HepG2 (cell line): ENCODE results near the gene OASL. TPM values are rescaled to one million over a fixed set of nuclear protein-coding genes. Genes with fewer than 3 reads are reported as not detected.
A peak's percentile ranks its signal among the peaks of the same experiment; 100 is the strongest.

Experiments
- ARHGAP35 ChIP-seq: sonication (generic); formaldehyde crosslinking; IDR thresholded peaks from 2 replicates; pipeline ENCODE4 v1.9.0; 2022; ENCODE audit warnings: mild to moderate bottlenecking, inconsistent platforms, moderate library complexity, missing genetic modification reagents, borderline replicate concordance
- EEA1 ChIP-seq: sonication (generic); formaldehyde crosslinking; IDR thresholded peaks from 2 replicates; pipeline ENCODE4 v1.5.1; 2020; ENCODE audit warnings: mild to moderate bottlenecking, missing genetic modification reagents, borderline replicate concordance
- ERF ChIP-seq: IDR thresholded peaks from 2 replicates; pipeline ENCODE4 v1.6.1; 2018; ENCODE audit warnings: missing biosample characterization, missing genetic modification reagents
- ETV6 ChIP-seq: sonication (generic); formaldehyde crosslinking; conservative IDR thresholded peaks from 2 replicates; pipeline ENCODE4 v1.4.0; 2020; ENCODE audit warnings: missing genetic modification reagents
- FOXC1 ChIP-seq: sonication (generic); formaldehyde crosslinking; IDR thresholded peaks from 2 replicates; pipeline ENCODE4 v1.8.0; 2022; ENCODE audit warnings: mild to moderate bottlenecking, missing genetic modification reagents, borderline replicate concordance
- HCFC1 ChIP-seq: fragments of 150-350 bp; IDR thresholded peaks from 2 replicates; pipeline ENCODE4 v1.6.1; 2014; ENCODE audit warnings: low read depth, low read length
- HHEX ChIP-seq: IDR thresholded peaks from 2 replicates; pipeline ENCODE4 v1.6.1; 2016; ENCODE audit warnings: control low read depth
- HNRNPUL1 ChIP-seq: fragments of 200-400 bp; formaldehyde crosslinking; IDR thresholded peaks from 2 replicates; pipeline ENCODE4 v1.6.1; 2017; ENCODE audit warnings: low read depth, mild to moderate bottlenecking, low read length, moderate library complexity
- JDP2 ChIP-seq: sonication (generic); formaldehyde crosslinking; IDR thresholded peaks from 2 replicates; pipeline ENCODE4 v1.8.1; 2022; ENCODE audit warnings: missing genetic modification reagents, borderline replicate concordance
- LCORL ChIP-seq, 2 experiments: fragments of 450-650 bp in 1 of 2; sonication (generic) in 1 of 2; formaldehyde crosslinking in 1 of 2; IDR thresholded peaks; 2 replicates each; pipeline versions ENCODE4 v1.5.0 to v1.6.1; 2017 to 2020; ENCODE audit warnings: antibody characterized with exemption in 1 of 2, missing genetic modification reagents in 1 of 2
- LRRFIP1 ChIP-seq: sonication (generic); formaldehyde crosslinking; conservative IDR thresholded peaks from 2 replicates; pipeline ENCODE4 v1.4.0; 2020; ENCODE audit warnings: missing genetic modification reagents
- MZF1 ChIP-seq: sonication (generic); formaldehyde crosslinking; IDR thresholded peaks from 2 replicates; pipeline ENCODE4 v1.8.1; 2023; ENCODE audit warnings: mild to moderate bottlenecking, missing genetic modification reagents, borderline replicate concordance
- POGZ ChIP-seq: sonication (generic); formaldehyde crosslinking; IDR thresholded peaks from 2 replicates; pipeline ENCODE4 v1.4.0; 2020; ENCODE audit warnings: mild to moderate bottlenecking, missing genetic modification reagents
- POLR2G ChIP-seq: fragments of 200-400 bp; formaldehyde crosslinking; IDR thresholded peaks from 2 replicates; pipeline ENCODE4 v1.6.1; 2018; ENCODE audit warnings: mild to moderate bottlenecking, low read depth, low read length, moderate library complexity
- TAF15 ChIP-seq: fragments of 200-400 bp; formaldehyde crosslinking; IDR thresholded peaks from one replicate; pipeline ENCODE4 v1.6.1; 2018; ENCODE audit warnings: mild to moderate bottlenecking, low read depth, low read length; ENCODE audit not compliant: poor library complexity, severe bottlenecking
- TERF1 ChIP-seq: sonication (generic); formaldehyde crosslinking; IDR thresholded peaks from 2 replicates; pipeline ENCODE4 v1.8.0; 2022; ENCODE audit warnings: mild to moderate bottlenecking, missing genetic modification reagents, moderate library complexity
- ZBTB1 ChIP-seq: sonication (generic); formaldehyde crosslinking; IDR thresholded peaks from 2 replicates; pipeline ENCODE4 v1.4.0; 2020; ENCODE audit warnings: missing genetic modification reagents, borderline replicate concordance
- ZIK1 ChIP-seq: sonication (generic); formaldehyde crosslinking; IDR thresholded peaks from 2 replicates; pipeline ENCODE4 v1.5.0; 2020; ENCODE audit warnings: mild to moderate bottlenecking, low read depth, missing genetic modification reagents, borderline replicate concordance
- ZNF10 ChIP-seq: sonication (generic); formaldehyde crosslinking; IDR thresholded peaks from 2 replicates; pipeline ENCODE4 v1.4.0; 2020; ENCODE audit warnings: mild to moderate bottlenecking, low read depth, missing genetic modification reagents, borderline replicate concordance
- ZNF274 ChIP-seq: sonication (generic); formaldehyde crosslinking; IDR thresholded peaks from 2 replicates; pipeline ENCODE4 v1.5.1; 2020; ENCODE audit warnings: mild to moderate bottlenecking, missing genetic modification reagents
- ZNF362 ChIP-seq: sonication (generic); formaldehyde crosslinking; IDR thresholded peaks from 2 replicates; pipeline ENCODE4 v1.4.0; 2020; ENCODE audit warnings: missing genetic modification reagents, mild to moderate bottlenecking, borderline replicate concordance
- ZNF44 ChIP-seq: sonication (generic); formaldehyde crosslinking; IDR thresholded peaks from 2 replicates; pipeline ENCODE4 v1.5.1; 2020; ENCODE audit warnings: mild to moderate bottlenecking, missing genetic modification reagents
- ZNF597 ChIP-seq: sonication (generic); formaldehyde crosslinking; IDR thresholded peaks from 2 replicates; pipeline ENCODE4 v1.5.0; 2020; ENCODE audit warnings: missing genetic modification reagents
- ZNF737 ChIP-seq: sonication (generic); formaldehyde crosslinking; IDR thresholded peaks from 2 replicates; pipeline ENCODE4 v1.5.0; 2020; ENCODE audit warnings: missing genetic modification reagents, mild to moderate bottlenecking, borderline replicate concordance
- polyA plus RNA-seq, 8 experiments: library from polyadenylated mRNA; depleted of rRNA in 3 of 8; stranded (reverse) in 7 of 8; unstranded in 1 of 8; fragments of >200 nt; fragmentation: Illumina TruSeq in 4 of 8; extraction: Trizol in 4 of 8; gene quantifications; 2 replicates each; pipeline versions ENCODE4 v1.2.1 to v1.2.3, GENCODE V29; 2011 to 2016; ENCODE audit warnings: low read depth in 4 of 8, missing spikeins in 1 of 8, mixed read lengths in 1 of 8; ENCODE audit not compliant: insufficient read depth in 1 of 8
- total RNA-seq, 5 experiments: library from RNA; depleted of rRNA; stranded (reverse); fragments of >200 nt; fragmentation: Illumina TruSeq; extraction: Trizol; gene quantifications; 2 replicates each; pipeline ENCODE4 v1.2.3, GENCODE V29; 2016; ENCODE audit warnings: low read depth in 1 of 5

OASL gene
- total and polyA plus RNA-seq, 2 of the 13 experiments (the other 11 are each of a cell fraction or from before 2014, with no cell fraction given): 0.11 to 0.22 TPM

GRCh38 chr12:121025442-121026226, 13.4 kb downstream of the OASL start (continued):
- TF ChIP-seq LRRFIP1 (CRISPR knock-in tag) (no peak), ZNF362 (CRISPR knock-in tag) (peak; percentile 97), ETV6 (CRISPR knock-in tag) (no peak), ZNF10 (CRISPR knock-in tag) (no peak), FOXC1 (CRISPR knock-in tag) (no peak; the same call in 1 of the 2 replicates), ZBTB1 (no peak), HNRNPUL1 (no peak), ERF (CRISPR knock-in tag) (no peak), ZNF274 (CRISPR knock-in tag) (no peak), ARHGAP35 (CRISPR knock-in tag) (no peak; the same call in 1 of the 2 replicates), ZNF44 (CRISPR knock-in tag) (no peak), ZNF597 (CRISPR knock-in tag) (no peak), HHEX (CRISPR knock-in tag) (no peak), LCORL (IDR thresholded peaks at IDR 0.05) (peak; percentile 91; the same call in 1 of the 2 replicates), LCORL (CRISPR knock-in tag; IDR thresholded peaks at IDR 0.05) (peak; percentile 97), HCFC1 (no peak), POLR2G (peak; percentile 71), TAF15 (no peak), EEA1 (CRISPR knock-in tag) (no peak), TERF1 (CRISPR knock-in tag) (no peak), ZIK1 (CRISPR knock-in tag) (no peak), POGZ (CRISPR knock-in tag) (0 out of 2 replicates have a peak, but pooled peaks have one; percentile 33), JDP2 (CRISPR knock-in tag) (no peak), MZF1 (CRISPR knock-in tag) (no peak), ZNF737 (CRISPR knock-in tag) (no peak)
